K562 (cell line): Measurements from ENCODE around the gene PPP1R13L. TPM values are rescaled to one million over a fixed set of nuclear protein-coding genes. Genes with fewer than 3 reads are reported as not detected.

Source experiments
- CHCHD3 ChIP-seq: fragments of 250-450 bp; sonication (Bioruptor Pico); IDR thresholded peaks from 2 replicates; pipeline ENCODE4 v2.1.2; 2022; ENCODE audit warnings: mild to moderate bottlenecking
- CHD1 ChIP-seq: fragments of 200-600 bp; sonication (generic); IDR thresholded peaks from one replicate; pipeline ENCODE4 v1.6.1; 2012; ENCODE audit warnings: mild to moderate bottlenecking, moderate library complexity, low read length, inconsistent platforms
- CHD4 ChIP-seq: fragments of 200-600 bp; sonication (generic); IDR thresholded peaks from 3 replicates; pipeline ENCODE4 v1.6.1; 2012; ENCODE audit warnings: low read depth, mild to moderate bottlenecking, mixed read lengths, low read length, inconsistent platforms; ENCODE audit not compliant: insufficient read depth, insufficient replicate concordance, poor library complexity, severe bottlenecking
- DIDO1 ChIP-seq: fragments of 450-650 bp; IDR thresholded peaks from 2 replicates; pipeline ENCODE4 v1.6.1; 2016; ENCODE audit warnings: low read depth, missing biosample characterization, missing genetic modification characterization
- ESRRA ChIP-seq: fragments of 450-650 bp; IDR thresholded peaks from 2 replicates; pipeline ENCODE4 v1.6.1; 2014; ENCODE audit warnings: low read depth, mild to moderate bottlenecking, moderate library complexity, borderline replicate concordance
- HMBOX1 ChIP-seq: sonication (generic); IDR thresholded peaks from 2 replicates; pipeline ENCODE4 v1.6.1; 2016
- IRF1 ChIP-seq: sonication (generic); formaldehyde crosslinking; IDR thresholded peaks from 2 replicates; pipeline ENCODE4 v1.8.0; 2022; ENCODE audit warnings: missing genetic modification reagents, mild to moderate bottlenecking, borderline replicate concordance
- JUND ChIP-seq, 2 experiments: IDR thresholded peaks; 2 replicates in 1 of 2; 3 replicates in 1 of 2; pipeline ENCODE4 v1.6.1; 2011; ENCODE audit warnings: borderline replicate concordance in 2 of 2, low read depth in 2 of 2, low read length in 2 of 2, improper control_type of control experiment in 1 of 2, missing biosample characterization in 1 of 2, missing genetic modification characterization in 1 of 2, missing genetic modification reagents in 1 of 2
- KDM5B ChIP-seq: fragments of 200-600 bp; sonication (generic); IDR thresholded peaks from 2 replicates; pipeline ENCODE4 v1.6.1; 2012; ENCODE audit warnings: low read depth, mild to moderate bottlenecking, moderate library complexity, low read length, control low read depth, inconsistent platforms; ENCODE audit not compliant: insufficient replicate concordance
- L3MBTL2 ChIP-seq: fragments of 450-650 bp; IDR thresholded peaks from 2 replicates; pipeline ENCODE4 v1.6.1; 2016; ENCODE audit warnings: mild to moderate bottlenecking, moderate library complexity
- NR3C1 ChIP-seq: sonication (generic); formaldehyde crosslinking; IDR thresholded peaks from 2 replicates; pipeline ENCODE4 v1.8.1; 2022; ENCODE audit warnings: missing genetic modification reagents
- PRDM10 ChIP-seq: fragments of 450-650 bp; IDR thresholded peaks from 2 replicates; pipeline ENCODE4 v1.6.1; 2018; ENCODE audit not compliant: partially characterized antibody
- TAF1 ChIP-seq: IDR thresholded peaks from 2 replicates; pipeline ENCODE4 v1.6.1; 2011; ENCODE audit warnings: mild to moderate bottlenecking, low read length, moderate library complexity; ENCODE audit not compliant: insufficient read depth, control insufficient read depth, severe bottlenecking; ENCODE audit errors: extremely low read depth
- ZBTB12 ChIP-seq: fragments of 250-450 bp; sonication (Bioruptor Pico); IDR thresholded peaks from 2 replicates; pipeline ENCODE4 v1.4.0; 2020
- ZFX ChIP-seq: sonication (generic); formaldehyde crosslinking; IDR thresholded peaks from 2 replicates; pipeline ENCODE4 v1.8.0; 2022; ENCODE audit warnings: mild to moderate bottlenecking, missing genetic modification reagents, moderate library complexity
- ZNF217 ChIP-seq: sonication (generic); formaldehyde crosslinking; IDR thresholded peaks from 2 replicates; pipeline ENCODE4 v1.8.0; 2022; ENCODE audit warnings: mild to moderate bottlenecking, missing genetic modification reagents
- ZNF282 ChIP-seq: sonication (generic); formaldehyde crosslinking; IDR thresholded peaks from 2 replicates; pipeline ENCODE4 v1.8.1; 2023; ENCODE audit warnings: missing genetic modification reagents
- ZNF398 ChIP-seq: fragments of 250-450 bp; sonication (Bioruptor Pico); IDR thresholded peaks from 2 replicates; pipeline ENCODE4 v1.8.0; 2021; ENCODE audit warnings: moderate library complexity, mild to moderate bottlenecking, inconsistent platforms
- ZNF644 ChIP-seq: fragments of 200-800 bp; sonication (Bioruptor generic); IDR thresholded peaks from 2 replicates; pipeline ENCODE4 v1.6.1; 2016; ENCODE audit warnings: low read depth, missing genetic modification characterization, missing compliant biosample characterization
- ZNF785 ChIP-seq: fragments of 250-450 bp; sonication (Bioruptor Pico); IDR thresholded peaks from 2 replicates; pipeline ENCODE4 v1.4.0; 2020; ENCODE audit warnings: mild to moderate bottlenecking
- polyA plus RNA-seq, 8 experiments: library from polyadenylated mRNA; depleted of rRNA in 4 of 8; stranded (reverse) in 5 of 8; unstranded in 3 of 8; fragments of >200 nt; fragmentation: Nextera tagmentation in 2 of 8; fragmentation: Illumina TruSeq in 1 of 8; extraction: Ambion mirVana in 2 of 8; extraction: Trizol in 1 of 8; gene quantifications; 2 replicates each; pipeline versions ENCODE4 v1.2.1 to v1.2.3, GENCODE V29; 2011 to 2014; ENCODE audit warnings: inconsistent platforms in 1 of 8, missing spikeins in 1 of 8
- total RNA-seq, 7 experiments: library from RNA; depleted of rRNA in 6 of 7; stranded (reverse); fragments of >200 nt in 6 of 7; fragmentation: Illumina TruSeq in 2 of 7; extraction: Trizol in 2 of 7; gene quantifications; 2 replicates each; pipeline versions ENCODE4 v1.2.1 to v1.2.3, GENCODE V29; 2011 to 2021; ENCODE audit warnings: low replicate concordance in 1 of 7

The PPP1R13L gene
- total and polyA plus RNA-seq, 9 of the 15 experiments (the other 6 are each of a cell fraction or from before 2014, with no cell fraction given) = 0.32 to 6.7 (median 2.0) TPM

- TF ChIP-seq PRDM10 = no peak
- TF ChIP-seq TAF1 = no peak
- TF ChIP-seq CHD1 = no peak
- TF ChIP-seq HMBOX1 = no peak
- TF ChIP-seq ZBTB12 = no peak
- TF ChIP-seq L3MBTL2 = peak; percentile 68
- TF ChIP-seq IRF1 (CRISPR knock-in tag) = no peak
- no peak for TF ChIP-seq CHD4
- no peak for TF ChIP-seq KDM5B
- no peak for TF ChIP-seq CHCHD3
- TF ChIP-seq DIDO1 (tag) = no peak
- no peak for TF ChIP-seq ZNF282
- TF ChIP-seq ZNF217 (CRISPR knock-in tag) = no peak
- no peak for TF ChIP-seq ESRRA
- TF ChIP-seq NR3C1 (CRISPR knock-in tag) = no peak
- TF ChIP-seq ZNF785 = no peak
- TF ChIP-seq ZNF398 (CRISPR knock-in tag) = no peak
- no peak for TF ChIP-seq ZNF644
- no peak for TF ChIP-seq JUND (IDR thresholded peaks at IDR 0.05; ENCODE audit: borderline replicate concordance, low read depth, low read length)
- TF ChIP-seq JUND (tag; IDR thresholded peaks at IDR 0.05; ENCODE audit: borderline replicate concordance, low read depth, low read length) = no peak
- TF ChIP-seq ZFX (CRISPR knock-in tag) = peak; percentile 60
These were observed 58.4 kb downstream of the PPP1R13L start (continued) for GRCh38 chr19:45346449-45346848.
